Measurements from ENCODE around the gene S100A10. TPM values are rescaled to one million over a fixed set of nuclear protein-coding genes. Genes with fewer than 3 reads are reported as not detected.

S100A10 gene
- total RNA-seq, 1 donor from 2014 or later, result 438 TPM

- no peak overlapping the region for H3K4me3 Mint-ChIP-seq (ENCODE audit: low read depth)
- H3K36me3 Mint-ChIP-seq (ENCODE audit: insufficient read depth), result peaks cover 30% of the 10 kb centered on the region
- no peaks in the 10 kb centered on the region for H3K9me3 Mint-ChIP-seq (ENCODE audit: low read depth)
- DNase-seq (ENCODE audit: low spot score, unreplicated experiment), result no peak
- H3K4me1 Mint-ChIP-seq (ENCODE audit: low read depth), result peaks cover 24% of the 10 kb centered on the region
- TF ChIP-seq, protein P1, sequence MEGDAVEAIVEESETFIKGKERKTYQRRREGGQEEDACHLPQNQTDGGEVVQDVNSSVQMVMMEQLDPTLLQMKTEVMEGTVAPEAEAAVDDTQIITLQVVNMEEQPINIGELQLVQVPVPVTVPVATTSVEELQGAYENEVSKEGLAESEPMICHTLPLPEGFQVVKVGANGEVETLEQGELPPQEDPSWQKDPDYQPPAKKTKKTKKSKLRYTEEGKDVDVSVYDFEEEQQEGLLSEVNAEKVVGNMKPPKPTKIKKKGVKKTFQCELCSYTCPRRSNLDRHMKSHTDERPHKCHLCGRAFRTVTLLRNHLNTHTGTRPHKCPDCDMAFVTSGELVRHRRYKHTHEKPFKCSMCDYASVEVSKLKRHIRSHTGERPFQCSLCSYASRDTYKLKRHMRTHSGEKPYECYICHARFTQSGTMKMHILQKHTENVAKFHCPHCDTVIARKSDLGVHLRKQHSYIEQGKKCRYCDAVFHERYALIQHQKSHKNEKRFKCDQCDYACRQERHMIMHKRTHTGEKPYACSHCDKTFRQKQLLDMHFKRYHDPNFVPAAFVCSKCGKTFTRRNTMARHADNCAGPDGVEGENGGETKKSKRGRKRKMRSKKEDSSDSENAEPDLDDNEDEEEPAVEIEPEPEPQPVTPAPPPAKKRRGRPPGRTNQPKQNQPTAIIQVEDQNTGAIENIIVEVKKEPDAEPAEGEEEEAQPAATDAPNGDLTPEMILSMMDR (IDR thresholded peaks at IDR 0.05; ENCODE audit: unreplicated experiment), result no peak
- no peaks in the 10 kb centered on the region for H3K27me3 Mint-ChIP-seq
- H3K27ac Mint-ChIP-seq, result no peak overlapping the region
Observed at GRCh38 chr1:151980287-151981177, 13.1 kb downstream of the S100A10 start.

- H3K4me1 Mint-ChIP-seq (ENCODE audit: low read depth), result peaks cover 35% of the 10 kb centered on the region
- H3K4me3 Mint-ChIP-seq (ENCODE audit: low read depth), result no peak overlapping the region
- peaks cover 20% of the 10 kb centered on the region for H3K36me3 Mint-ChIP-seq (ENCODE audit: insufficient read depth)
- no peaks in the 10 kb centered on the region for H3K27me3 Mint-ChIP-seq
- no peak overlapping the region for H3K27ac Mint-ChIP-seq
- H3K9me3 Mint-ChIP-seq (ENCODE audit: low read depth), result no peaks in the 10 kb centered on the region
- DNase-seq (ENCODE audit: low spot score, unreplicated experiment), result no peak
- TF ChIP-seq, protein P1 (IDR thresholded peaks at IDR 0.05; ENCODE audit: unreplicated experiment), result no peak
Observed at GRCh38 chr1:151978922-151979321, 14.7 kb downstream of the S100A10 start.

DNA sequence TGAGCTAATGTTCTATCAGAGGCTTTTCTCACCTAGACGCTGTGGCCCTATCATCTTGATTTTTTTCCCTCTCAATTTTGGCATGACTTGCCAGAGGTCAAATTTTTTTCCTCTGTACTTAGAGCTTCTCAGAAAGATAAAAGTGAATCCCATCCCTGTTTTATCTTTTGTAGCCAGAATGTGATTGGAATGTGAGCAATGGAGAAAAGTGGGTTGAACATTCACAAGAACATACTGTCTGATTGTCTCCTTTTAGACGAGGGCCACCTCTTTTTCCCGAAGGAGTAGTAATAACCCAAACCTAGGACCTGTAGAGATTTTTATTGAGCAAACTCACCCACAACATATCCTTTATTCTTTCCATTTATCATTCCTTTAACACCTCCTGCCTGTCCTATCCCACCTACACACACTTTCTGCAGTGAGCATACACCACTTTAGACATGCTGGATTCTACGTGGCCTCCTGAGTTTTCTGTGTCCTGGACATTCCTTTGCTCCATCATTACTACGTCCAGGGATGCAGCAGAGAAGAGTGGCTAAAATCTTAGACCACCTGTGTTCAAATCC, 15.9 kb downstream of the S100A10 start:
- no peaks in the 10 kb centered on the region for H3K9me3 Mint-ChIP-seq (ENCODE audit: low read depth)
- no peak overlapping the region for H3K27ac Mint-ChIP-seq
- TF ChIP-seq, protein P1 (IDR thresholded peaks at IDR 0.05; ENCODE audit: unreplicated experiment), result no peak
- peaks cover 38% of the 10 kb centered on the region for H3K4me1 Mint-ChIP-seq (ENCODE audit: low read depth)
- no peak for DNase-seq (ENCODE audit: low spot score, unreplicated experiment)
- H3K36me3 Mint-ChIP-seq (ENCODE audit: insufficient read depth), result peaks cover 17% of the 10 kb centered on the region
- no peak overlapping the region for H3K4me3 Mint-ChIP-seq (ENCODE audit: low read depth)
- H3K27me3 Mint-ChIP-seq, result no peaks in the 10 kb centered on the region

DNA sequence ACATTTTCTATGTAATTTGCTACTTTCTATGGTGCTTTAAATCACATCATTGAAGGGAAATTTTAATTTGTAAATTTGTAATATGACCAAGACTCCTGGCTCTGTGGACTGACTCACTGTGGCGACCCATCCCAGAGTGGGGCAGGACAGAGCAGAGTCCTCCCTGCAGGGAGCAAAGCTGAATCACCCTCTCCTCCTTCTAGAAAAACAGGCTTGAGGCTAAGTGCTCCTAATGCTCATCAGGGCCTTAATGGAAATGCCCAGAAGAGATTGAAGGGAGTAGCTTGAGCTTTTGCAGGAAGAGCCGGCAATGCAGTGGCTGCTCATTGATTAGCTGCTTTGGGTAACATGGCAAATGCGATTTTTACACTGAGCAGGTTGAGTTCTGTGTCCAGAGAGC, 16.8 kb downstream of the S100A10 start:
- peak overlapping the region; percentile 7 for H3K27ac Mint-ChIP-seq
- peaks cover 42% of the 10 kb centered on the region for H3K4me1 Mint-ChIP-seq (ENCODE audit: low read depth)

DNA sequence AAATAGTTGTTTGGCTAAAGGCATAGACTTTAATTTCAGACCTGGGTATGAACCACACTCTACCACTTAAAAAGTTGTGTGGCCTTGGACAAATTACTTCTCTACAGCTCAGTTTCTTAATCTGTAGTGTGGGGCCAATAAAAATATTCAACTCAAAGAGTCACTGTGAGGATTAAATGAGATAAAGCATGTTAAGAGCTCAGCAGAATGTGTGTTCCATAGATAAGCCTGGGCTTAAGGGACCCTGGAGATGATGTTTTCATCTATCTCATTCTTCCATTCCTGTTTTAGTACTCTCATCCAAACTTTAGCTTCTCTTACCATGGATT, 17.7 kb downstream of the S100A10 start:
- Mint-ChIP-seq H3K4me3 (ENCODE audit: low read depth) (no peak overlapping the region), H3K4me1 (ENCODE audit: low read depth) (peaks cover 40% of the 10 kb centered on the region), H3K27me3 (no peaks in the 10 kb centered on the region), H3K9me3 (ENCODE audit: low read depth) (no peaks in the 10 kb centered on the region), H3K36me3 (ENCODE audit: insufficient read depth) (peaks cover 7% of the 10 kb centered on the region), H3K27ac (no peak overlapping the region)
- TF ChIP-seq, protein P1 (IDR thresholded peaks at IDR 0.05; ENCODE audit: unreplicated experiment), result no peak
- DNase-seq (ENCODE audit: low spot score, unreplicated experiment), result no peak

More for the DNA sequence above, 16.8 kb downstream of the S100A10 start:
- TF ChIP-seq, protein P1 (IDR thresholded peaks at IDR 0.05; ENCODE audit: unreplicated experiment), result no peak
- H3K4me3 Mint-ChIP-seq (ENCODE audit: low read depth), result no peak overlapping the region
- no peak for DNase-seq (ENCODE audit: low spot score, unreplicated experiment)
- peaks cover 13% of the 10 kb centered on the region for H3K36me3 Mint-ChIP-seq (ENCODE audit: insufficient read depth)
- no peaks in the 10 kb centered on the region for H3K9me3 Mint-ChIP-seq (ENCODE audit: low read depth)
- no peaks in the 10 kb centered on the region for H3K27me3 Mint-ChIP-seq
